ENCODE data around the gene PYCARD.
"Not testable (repeated sequence)": the region's sequence is repeated elsewhere in the genome, so short reads cannot be mapped to it uniquely, and the experiment has no call there.

PYCARD gene

DNA sequence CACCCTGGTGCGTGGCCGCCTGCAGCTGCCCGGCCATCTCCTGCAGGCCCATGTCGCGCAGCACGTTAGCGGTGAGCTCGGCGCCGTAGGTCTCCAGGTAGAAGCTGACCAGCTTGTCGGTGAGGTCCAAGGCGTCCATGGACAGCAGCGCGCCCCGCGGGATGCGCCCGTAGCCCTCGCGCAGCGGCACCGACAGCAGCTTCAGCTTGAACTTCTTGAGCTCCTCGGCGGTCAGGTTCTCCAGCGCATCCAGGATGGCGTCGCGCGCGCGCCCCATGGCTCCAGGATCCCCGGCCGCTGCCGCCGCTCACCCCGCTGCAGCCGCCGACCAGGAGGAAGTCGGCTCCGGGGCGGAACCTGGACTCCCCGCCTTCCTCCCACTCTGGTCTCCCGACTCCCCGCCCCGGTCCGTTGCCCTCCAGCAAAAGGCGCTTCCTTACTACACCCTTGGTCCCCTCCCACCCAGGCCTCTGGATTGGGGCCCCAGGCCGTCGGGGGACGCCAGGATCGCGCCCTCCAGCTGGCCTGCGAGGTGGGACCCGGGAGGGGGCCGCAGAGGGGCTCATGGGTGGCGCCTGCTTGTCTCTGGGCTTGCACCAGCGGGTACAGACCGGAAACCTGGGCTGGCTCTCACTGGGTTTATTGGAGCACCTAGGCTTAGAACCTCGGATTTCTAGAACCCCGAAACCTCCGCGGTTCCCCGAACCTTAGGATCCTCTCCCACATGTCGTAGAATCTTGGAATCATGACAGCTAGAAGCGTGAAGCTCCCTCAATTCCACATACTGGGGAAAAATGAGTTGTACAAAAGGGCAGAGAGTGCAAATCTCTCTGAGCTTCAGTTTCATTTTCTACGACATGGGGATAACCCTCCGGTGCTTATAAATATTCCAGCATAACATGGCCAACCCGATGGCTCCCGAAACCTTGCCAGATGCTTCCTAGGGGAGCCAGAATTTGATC is at the start of gene PYCARD:
Gene PYCARD (minus strand): TSS at position 347 of the 962 bp plus-strand sequence. CDS start 70 bp downstream, at position 277.
- no peak for FAIRE-seq

DNA sequence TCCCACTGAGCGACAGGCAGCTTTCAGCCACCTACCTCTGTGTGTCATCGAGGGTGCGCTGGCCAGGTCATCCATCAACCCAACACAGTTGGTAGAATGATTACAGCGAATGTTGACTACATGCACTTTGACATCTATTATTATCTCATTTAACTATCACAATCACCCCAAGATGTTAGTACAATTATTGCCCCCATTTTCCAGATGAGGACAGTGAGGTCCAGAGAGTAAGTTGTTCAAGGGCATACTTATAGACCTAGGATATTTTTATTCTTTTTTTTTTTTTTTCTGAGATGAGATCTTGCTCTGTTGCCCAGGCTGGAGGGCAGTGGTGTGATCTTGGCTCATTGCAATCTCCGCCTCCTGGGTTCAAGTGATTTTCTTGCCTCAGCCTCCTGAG is 48.9 kb upstream of the PYCARD start:
- FAIRE-seq, result no peak

DNA sequence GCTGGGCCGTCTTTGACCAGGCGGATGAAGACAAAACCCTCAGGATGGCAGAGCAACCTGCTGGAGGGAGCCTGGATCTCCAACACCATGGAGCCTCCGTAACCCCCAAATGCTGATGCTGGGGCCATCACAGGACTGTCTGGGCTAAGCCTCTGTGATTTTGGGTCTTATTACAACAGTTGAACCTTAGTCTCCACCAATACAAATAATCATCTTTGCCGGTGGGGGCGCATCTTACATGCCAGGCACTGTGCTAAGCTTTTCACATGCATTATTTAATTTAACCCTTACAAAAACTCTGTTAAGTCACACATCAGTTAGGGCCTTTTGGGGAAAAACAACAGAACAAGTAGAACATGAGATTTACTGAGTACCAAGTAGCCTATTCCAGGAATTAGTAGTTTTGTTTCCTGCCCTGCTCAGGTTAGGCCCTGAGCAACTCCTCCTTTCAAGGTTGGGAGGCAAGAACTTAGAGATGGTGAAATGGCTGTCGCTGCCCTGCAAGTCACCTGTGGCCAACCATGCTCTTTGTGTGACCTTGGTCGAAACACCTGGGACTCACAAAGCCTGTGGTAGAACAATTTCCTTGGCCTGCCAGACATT is 48.3 kb upstream of the PYCARD start:
- no peak for FAIRE-seq

DNA sequence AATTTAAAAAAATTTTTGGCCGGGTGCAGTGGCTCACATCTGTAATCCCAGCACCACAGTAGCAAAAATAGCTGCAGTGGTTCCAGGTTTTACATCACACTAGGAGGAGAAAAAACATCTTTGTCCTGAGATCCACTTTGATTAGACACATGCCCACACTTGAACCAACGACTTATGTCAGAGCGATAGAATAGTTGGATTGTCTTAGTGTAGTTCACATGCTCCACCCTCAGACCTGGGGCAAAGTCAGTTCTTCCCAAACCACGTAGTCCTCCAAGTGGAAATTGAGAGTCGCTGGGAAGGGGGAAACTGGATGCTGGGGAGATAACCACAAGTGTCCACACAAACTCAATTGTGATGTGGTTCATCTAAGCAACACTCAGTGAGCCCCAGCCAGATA is 45.8 kb upstream of the PYCARD start:
- no peak for FAIRE-seq

DNA sequence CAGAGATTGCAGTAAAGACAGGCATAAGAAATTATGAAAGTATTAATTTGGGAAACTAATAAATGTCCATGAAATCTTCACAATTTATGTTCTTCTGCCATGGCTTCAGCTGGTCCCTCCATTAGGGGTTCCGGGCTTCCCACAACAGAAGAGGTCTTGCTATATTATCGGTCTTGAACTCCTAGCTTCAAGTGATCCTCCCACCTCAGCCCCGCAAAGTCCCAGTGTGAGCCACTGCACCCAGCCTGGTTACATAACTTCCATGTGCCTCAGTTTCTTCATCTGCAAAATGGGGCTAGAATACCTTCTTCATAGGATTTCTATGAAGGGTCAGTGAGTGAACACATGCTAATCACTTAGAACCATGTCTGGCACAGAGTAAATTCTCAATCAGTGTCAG is 43.7 kb upstream of the PYCARD start:
- FAIRE-seq, result no peak

DNA sequence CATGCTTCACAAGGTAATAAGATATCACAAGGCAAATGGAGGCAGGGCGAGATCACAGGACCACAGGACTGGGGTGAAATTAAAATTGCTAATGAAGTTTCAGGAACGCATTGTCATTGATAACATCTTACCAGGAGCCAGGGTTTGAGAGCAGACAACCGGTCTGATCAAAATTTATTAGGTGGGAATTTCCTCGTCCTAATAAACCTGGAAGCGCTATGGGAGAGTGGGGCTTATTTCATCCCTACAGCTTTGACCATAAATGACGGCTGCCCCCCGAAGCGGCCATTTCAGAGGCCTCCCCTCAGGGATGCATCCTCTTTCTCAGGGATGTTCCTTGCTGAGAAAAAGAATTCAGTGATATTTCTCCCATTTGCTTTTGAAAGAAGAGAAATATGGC is 43.0 kb upstream of the PYCARD start:
- FAIRE-seq, result not testable (repeated sequence)

DNA sequence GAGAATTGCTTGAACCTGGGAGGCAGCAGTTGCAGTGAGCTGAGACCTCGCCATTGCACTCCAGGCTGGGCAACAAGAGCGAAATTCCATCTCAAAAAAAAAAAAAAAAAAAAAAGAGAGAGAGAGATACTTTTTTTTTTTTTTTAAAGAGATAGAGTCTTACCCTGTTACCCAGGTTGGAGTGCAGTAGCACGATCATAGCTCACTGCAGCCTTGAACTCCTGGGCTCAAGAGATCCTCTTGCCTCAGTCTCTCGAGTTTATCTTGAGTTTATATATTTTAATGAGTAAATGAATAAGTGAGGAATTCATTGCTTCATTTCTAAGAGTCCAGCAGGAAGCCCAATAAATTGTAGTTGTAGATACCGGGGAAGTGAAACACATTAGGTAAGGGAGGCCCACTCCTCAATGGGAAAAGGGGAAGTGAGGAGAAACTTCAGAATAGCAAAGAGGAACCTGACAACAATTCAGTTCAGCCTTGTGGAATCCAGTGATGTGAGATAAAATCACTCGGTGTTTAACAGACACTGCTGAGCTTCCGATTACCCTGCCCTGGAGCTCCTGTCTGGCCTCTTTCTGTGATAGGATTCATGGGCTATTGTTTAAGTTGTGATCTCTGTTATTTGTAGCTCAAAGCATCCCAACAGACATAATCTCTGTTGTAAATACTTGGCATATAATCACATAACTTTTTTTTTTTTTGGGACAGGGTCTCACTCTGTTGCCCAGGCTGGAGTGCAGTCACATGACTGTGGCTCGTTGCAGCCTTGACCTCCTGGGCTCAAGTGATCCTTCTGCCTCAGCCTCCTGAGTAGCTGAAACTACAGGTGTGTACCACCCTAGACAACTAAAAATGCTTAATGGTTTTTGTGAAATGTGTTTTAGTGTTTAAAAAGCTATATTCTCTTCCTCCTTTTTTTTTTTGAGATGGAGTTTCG is 41.4 kb upstream of the PYCARD start:
- FAIRE-seq, result no peak

DNA sequence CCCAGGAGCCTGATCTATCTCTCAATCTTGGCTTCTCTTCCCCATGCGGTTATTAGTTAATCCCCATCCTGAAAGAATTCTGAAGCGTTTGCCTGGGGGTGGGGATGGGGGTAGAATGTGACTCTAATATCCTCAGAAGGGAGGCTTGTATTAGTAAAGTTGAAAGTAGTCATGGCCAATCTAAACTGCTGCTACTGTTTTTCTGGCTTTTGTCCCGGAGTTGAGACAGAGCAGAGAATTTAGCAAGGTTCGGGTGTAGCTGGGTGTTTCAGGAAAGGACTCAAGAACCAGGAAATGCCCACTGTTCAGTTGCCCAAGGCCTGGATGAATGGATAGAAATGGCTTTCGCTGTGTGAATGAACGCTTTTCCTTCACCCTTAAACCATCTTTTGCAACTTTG is 39.6 kb upstream of the PYCARD start:
- no peak for FAIRE-seq

DNA sequence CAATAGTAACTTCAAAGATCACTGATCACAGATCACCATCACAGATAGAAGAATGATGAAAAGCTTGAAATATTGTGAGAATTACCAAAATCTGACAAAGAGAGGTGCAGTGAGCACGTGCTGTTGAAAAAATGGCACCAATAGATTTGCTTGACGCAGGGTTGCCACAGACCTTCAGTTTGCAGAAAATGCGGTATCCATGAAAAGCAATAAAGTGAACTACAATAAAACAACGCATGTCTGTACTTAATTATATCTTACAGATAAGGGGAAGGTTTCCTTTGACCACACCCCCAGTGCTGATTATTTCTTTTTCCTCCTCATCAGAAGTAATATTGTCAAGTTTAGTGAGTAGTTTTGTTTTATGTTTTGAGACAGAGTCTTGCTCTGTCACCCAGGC is 35.5 kb upstream of the PYCARD start:
- no peak for FAIRE-seq

DNA sequence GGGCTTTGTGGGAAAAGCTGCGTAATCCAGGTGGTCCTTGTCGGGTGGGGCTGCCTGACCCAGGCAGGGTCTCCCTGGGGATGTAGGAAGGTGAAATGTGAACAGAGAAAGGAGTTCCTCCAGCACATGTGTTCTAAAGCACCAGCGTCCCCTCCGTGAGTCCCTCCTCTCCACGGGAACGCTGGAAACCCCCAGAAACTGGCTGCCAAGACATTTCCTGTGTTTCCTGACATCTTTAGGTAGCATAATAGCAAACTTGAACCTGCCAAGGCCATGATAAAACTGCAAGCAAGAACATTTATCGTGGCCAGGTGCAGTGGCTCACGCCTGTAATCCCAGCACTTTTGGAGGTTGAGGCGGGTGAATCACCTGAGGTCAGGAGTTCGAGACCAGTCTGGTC is 26.9 kb upstream of the PYCARD start:
- FAIRE-seq, result no peak

DNA sequence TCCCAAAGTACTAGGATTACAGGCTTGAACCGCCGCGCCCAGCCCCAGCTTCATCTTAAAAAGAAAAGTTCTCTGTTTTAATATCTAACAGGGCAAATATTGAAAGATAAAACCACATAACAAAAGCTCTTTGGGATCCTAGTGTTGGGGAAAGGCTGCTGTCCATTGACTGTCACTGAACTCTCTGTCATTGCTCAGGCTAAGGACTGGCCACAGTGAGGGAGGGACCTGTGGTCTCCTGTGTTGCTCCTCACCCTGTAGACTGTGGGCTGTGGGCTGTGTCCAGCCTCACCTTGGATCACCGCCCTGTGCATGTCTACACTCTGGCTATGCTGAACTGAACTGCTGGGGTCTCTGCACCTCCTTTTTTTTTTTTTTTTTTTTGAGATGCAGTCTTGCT is 25.6 kb upstream of the PYCARD start:
- no peak for FAIRE-seq

DNA sequence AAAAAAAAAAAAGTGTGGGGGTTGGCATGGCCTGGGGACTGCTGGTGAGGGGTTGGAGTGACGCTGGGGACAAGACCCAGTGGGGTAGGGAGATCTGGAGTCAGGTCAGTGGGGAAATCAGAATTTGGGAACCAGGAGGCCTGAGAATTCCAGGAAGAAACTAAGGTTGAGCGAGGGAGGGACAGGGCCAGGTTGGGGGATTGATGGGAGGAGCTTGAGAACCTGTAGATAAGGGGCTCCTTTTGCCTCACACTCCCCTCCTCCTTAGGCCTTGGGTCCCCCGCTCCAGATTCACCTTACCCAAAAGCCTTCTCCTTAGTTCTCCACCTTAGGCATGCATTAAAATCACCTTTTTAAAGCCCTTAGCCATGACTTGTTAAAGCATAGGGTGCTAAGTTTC is 22.6 kb upstream of the PYCARD start:
- no peak for FAIRE-seq

DNA sequence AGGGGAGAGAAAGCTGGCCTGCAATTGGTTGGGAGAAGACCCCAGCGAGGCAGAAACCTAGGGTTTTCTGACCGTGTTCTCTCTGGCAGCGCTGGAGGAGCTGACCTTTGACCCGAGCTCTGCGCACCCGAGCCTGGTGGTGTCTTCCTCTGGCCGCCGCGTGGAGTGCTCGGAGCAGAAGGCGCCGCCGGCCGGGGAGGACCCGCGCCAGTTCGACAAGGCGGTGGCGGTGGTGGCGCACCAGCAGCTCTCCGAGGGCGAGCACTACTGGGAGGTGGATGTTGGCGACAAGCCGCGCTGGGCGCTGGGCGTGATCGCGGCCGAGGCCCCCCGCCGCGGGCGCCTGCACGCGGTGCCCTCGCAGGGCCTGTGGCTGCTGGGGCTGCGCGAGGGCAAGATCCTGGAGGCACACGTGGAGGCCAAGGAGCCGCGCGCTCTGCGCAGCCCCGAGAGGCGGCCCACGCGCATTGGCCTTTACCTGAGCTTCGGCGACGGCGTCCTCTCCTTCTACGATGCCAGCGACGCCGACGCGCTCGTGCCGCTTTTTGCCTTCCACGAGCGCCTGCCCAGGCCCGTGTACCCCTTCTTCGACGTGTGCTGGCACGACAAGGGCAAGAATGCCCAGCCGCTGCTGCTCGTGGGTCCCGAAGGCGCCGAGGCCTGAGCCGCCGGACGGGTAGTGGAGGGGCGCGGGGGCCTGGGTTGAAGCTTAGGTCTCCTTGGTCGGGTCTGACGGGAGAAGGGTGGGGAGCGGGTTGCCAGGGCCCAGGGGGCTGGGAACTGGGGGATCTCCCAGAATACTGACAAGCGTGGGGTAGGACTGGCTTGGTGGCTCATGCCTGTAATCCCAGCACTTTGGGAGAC is 21.8 kb upstream of the PYCARD start:
- no peak for FAIRE-seq

DNA sequence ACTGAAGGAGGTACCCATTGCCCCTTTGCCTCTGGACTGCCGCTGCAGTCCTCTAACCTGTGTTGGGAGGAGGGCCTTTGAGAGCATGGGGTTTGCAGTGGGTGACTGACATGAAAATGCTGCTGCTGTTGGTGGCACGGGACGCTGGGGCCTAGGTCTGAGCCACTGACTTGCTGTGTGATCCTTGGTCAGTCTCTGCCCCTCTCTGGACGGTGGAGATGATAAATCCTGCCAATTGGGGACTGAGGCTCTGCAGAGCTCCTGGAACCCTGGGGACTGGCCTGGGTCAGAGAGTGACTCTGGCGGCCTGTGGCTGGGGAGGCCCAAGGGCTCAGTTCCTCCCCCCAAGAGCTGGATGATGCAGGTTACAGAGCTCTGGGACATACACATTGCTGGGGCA is 20.5 kb upstream of the PYCARD start:
- no peak for FAIRE-seq

DNA sequence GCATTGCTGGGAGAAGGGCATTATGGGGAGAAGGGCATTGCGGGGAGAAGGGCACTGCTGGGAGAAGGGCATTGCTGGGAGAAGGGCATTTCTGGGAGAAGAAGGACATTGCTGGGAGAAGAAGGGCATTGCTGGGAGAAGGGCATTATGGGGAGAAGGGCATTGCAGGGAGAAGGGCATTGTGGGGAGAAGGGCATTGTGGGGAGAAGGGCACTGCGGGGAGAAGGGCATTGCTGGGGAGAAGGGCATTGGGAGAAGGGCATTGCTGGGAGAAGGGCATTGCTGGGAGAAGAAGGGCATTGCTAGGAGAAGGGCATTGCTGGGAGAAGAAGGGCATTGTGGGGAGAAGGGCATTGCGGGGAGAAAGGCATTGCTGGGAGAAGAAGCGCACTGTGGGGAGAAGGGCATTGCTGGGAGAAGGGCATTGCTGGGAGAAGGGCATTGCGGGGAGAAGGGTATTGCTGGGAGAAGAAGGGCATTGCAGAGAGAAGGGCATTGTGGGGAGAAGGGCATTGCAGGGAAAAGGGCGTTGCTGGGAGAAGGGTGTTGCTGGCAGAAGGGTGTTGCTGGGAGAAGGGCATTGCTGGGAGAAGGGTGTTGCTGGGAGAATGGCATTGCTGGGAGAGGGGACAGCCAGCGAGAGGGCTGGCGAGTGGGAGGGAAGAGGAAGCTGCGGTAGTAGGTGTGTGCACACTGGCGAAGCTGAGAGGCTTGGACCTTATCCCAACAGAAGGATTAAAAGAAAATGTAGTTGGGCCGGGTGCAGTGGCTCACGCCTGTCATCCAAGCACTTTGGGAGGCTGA is 19.0 kb upstream of the PYCARD start:
- FAIRE-seq, result no peak

DNA sequence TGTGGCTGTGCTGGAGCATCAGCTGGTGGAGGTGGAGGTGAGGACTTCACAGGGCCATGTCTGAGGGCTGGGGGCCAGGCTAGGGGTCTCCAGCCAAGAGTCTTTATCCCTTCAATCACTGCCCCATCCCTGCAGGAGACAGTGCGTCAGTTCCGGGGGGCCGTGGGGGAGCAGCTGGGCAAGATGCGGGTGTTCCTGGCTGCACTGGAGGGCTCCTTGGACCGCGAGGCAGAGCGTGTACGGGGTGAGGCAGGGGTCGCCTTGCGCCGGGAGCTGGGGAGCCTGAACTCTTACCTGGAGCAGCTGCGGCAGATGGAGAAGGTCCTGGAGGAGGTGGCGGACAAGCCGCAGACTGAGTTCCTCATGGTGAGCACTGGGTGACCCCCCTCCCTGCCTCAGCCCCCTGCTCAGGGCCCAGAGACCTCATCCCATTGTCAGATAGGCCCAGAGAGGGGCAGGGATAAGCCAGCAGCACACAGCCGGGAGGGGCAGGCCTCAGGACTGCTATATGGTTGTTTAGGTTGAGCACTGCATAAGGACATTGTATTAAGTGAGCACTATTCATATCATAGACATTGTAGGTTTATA is 16.7 kb upstream of the PYCARD start:
- FAIRE-seq, result no peak

DNA sequence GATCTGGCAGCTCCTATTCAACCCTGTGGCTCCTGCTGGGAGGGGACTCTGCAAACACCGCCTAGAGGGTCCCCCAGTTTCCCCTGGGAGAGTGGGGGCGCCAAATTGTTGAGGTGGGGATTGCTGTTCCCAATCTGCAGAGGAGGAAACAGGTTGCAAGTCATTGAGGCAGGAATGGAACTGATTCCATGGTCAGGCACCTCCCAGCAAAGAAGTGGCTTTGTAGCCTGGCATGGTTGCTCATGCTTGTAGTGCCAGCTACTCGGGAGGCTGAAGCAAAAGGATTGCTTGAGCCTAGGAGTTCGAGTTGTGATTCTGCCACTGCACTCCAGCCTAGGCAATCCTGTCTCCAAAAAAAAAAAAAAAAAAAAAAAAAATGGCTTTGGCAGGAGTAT is 14.6 kb upstream of the PYCARD start:
- no peak for FAIRE-seq

DNA sequence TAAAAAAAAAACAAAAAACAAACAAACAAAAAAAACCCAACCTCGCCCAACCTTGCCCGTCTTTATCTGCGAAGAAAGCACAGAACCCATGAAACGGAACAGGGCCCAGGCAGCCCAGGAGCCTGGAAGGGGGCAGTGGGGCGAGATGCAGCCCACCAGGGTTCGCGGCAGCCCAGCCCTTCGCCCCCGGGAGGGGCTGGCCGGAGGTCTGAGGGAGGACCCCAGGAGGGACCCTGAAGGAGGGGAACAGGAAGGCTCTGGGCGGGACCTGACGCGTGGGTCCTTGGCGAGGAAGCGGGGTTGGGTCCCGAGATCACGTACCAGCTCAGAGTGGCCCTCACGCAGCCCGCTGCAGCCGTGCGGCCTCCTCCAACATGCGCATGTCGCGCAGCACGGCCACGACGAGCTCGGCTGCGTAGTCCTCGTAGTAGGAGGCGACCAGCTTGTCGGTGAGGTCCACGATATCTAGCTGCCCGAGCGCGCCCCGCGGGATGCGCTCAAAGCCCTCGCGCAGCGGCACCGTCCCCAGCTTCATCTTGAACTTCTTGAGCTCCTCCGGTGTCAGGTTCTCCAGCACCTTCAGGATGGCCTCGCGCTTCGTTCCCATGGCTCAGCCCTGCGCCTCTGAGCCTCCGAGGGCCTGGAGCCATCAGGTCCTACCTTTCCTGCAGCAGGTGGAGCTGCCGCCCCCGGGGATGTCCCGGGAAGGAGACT is 14.0 kb upstream of the PYCARD start, which contains the start of gene PYDC1:
Gene PYDC1 (minus strand): TSS at position 714 of the 714 bp plus-strand sequence. CDS start 107 bp downstream, at position 607.
- no peak for FAIRE-seq

DNA sequence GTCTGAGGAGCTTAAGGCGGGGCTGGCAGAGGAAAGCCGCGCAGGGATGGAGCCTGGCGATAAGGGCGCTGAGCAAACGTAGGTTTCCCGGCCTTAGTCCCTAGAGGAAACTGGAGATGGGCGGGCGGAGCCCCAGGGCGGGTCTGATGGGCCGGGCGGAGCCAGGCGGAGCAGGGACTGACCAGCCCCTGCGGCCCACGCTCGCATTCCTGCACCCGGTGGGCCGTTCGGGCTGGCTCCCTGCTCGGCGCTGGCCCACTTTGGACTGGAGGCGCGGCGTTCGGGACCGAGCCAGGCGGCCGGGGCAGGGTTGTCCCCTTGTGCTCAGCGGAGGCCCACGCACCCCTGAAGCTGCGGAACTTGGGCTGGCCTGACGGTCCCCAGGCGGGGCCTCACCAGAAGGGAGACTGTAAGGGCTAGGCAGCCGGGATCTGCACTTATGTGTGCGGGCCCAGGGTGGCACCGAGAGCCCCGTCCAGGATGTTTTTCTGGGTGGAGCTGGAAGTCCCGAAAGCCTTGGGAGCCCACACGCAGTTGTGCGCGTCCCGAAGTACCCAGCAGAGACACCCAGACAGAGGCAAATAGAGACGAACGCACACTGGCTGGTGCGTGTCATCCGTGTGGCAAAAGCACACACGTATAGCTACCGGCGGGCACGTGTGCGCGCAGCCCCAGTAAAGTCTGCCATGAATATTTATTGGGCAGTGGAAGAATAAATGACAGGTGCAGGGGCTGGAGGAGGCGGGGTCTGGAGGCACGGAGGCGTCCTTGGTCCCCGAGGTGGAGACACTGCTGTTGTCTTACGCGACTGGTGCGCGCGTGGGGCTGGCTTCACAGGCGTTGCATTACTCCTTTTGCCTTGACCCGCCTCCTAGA is 13.0 kb upstream of the PYCARD start:
- no peak for FAIRE-seq
